ENCODE results near the gene S100A5.

S100A5 gene

DNA sequence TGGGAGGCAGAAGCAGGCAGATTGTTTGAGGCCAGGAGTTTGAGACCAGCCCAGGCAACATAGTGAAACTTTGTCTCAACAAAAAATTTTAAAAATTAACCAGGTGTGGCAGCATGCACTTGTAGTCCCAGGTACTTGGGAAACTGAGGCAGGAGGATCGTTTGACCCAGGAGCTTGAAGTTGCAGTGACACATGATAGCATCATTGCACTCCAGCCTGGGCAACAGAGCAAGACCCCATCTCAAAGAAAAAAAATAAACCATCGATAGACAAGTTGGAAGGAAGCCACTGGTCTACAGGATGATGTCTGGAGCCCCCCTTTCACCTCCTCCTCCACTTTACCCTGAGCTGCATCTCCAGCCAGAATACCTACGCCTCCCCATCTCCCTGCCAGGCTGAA lies 21.5 kb downstream of the S100A5 start:
- no peak for DNase-seq (ENCODE audit: low read depth)
- TF ChIP-seq, protein P1, sequence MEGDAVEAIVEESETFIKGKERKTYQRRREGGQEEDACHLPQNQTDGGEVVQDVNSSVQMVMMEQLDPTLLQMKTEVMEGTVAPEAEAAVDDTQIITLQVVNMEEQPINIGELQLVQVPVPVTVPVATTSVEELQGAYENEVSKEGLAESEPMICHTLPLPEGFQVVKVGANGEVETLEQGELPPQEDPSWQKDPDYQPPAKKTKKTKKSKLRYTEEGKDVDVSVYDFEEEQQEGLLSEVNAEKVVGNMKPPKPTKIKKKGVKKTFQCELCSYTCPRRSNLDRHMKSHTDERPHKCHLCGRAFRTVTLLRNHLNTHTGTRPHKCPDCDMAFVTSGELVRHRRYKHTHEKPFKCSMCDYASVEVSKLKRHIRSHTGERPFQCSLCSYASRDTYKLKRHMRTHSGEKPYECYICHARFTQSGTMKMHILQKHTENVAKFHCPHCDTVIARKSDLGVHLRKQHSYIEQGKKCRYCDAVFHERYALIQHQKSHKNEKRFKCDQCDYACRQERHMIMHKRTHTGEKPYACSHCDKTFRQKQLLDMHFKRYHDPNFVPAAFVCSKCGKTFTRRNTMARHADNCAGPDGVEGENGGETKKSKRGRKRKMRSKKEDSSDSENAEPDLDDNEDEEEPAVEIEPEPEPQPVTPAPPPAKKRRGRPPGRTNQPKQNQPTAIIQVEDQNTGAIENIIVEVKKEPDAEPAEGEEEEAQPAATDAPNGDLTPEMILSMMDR (IDR thresholded peaks at IDR 0.05; ENCODE audit: control insufficient read depth, extremely low read depth, insufficient read depth) = no peak

GRCh38 chr1:153515504-153516394 lies 25.0 kb downstream of the S100A5 start:
- DNase-seq (ENCODE audit: low read depth) = no peak
- TF ChIP-seq, protein P1 (IDR thresholded peaks at IDR 0.05; ENCODE audit: control insufficient read depth, extremely low read depth, insufficient read depth) = no peak

More for the DNA sequence above, 21.5 kb downstream of the S100A5 start:
- no peak overlapping the region for H3K4me3 ChIP-seq (ENCODE audit: low read depth, low read length)

DNA sequence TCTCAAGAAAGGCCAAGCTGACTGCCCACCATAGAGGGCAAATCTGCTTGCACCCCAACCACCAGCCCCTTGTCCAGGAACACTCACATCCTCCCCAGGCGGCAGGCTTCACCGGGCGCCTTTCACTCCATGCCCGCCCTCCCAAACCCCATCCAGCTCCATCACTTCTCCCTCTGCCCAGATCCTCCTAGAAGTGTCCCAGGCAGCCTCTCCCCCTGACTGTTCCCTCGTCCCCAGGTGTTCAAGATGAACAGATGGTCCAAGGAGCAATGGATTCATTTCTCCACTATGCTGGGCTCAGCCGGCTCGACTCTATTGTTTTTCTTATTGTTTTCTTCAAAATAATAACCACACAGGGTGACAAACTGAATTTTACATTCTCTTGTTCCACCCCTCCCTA lies 27.1 kb downstream of the S100A5 start:
- no peak overlapping the region for H3K4me3 ChIP-seq (ENCODE audit: low read depth, low read length)
- TF ChIP-seq, protein P1 (IDR thresholded peaks at IDR 0.05; ENCODE audit: control insufficient read depth, extremely low read depth, insufficient read depth) = no peak
- DNase-seq (ENCODE audit: low read depth) = no peak

More at GRCh38 chr1:153515504-153516394, 25.0 kb downstream of the S100A5 start:
- no peak overlapping the region for H3K4me3 ChIP-seq (ENCODE audit: low read depth, low read length)

- TF ChIP-seq, protein P1 (IDR thresholded peaks at IDR 0.05; ENCODE audit: control insufficient read depth, extremely low read depth, insufficient read depth) = peak; percentile 26; the same call in 1 of the 2 replicates
- DNase-seq (ENCODE audit: low read depth) = no peak
- no peak overlapping the region for H3K4me3 ChIP-seq (ENCODE audit: low read depth, low read length)
Observed at GRCh38 chr1:153513023-153513422, 27.7 kb downstream of the S100A5 start.

GRCh38 chr1:153510984-153511410 lies 29.7 kb downstream of the S100A5 start:
- DNase-seq (ENCODE audit: low read depth) = no peak
- no peak overlapping the region for H3K4me3 ChIP-seq (ENCODE audit: low read depth, low read length)
- TF ChIP-seq, protein P1 (IDR thresholded peaks at IDR 0.05; ENCODE audit: control insufficient read depth, extremely low read depth, insufficient read depth) = peak; percentile 85

- TF ChIP-seq, protein P1 (IDR thresholded peaks at IDR 0.05; ENCODE audit: control insufficient read depth, extremely low read depth, insufficient read depth) = peak; percentile 70
- DNase-seq (ENCODE audit: low read depth) = no peak
- H3K4me3 ChIP-seq (ENCODE audit: low read depth, low read length) = no peak overlapping the region
Observed at GRCh38 chr1:153509729-153510354, 30.9 kb downstream of the S100A5 start.
